NB4 (cell line): ENCODE measurements around the gene TIGAR.

Experiments used
- DNase-seq: peaks from one replicate; pipeline ENCODE4 v3.0.0; 2010; ENCODE audit warnings: low read depth
- H3K4me3 ChIP-seq: one replicate; pipeline ENCODE4 v1.5.1; 2011; ENCODE audit warnings: mild to moderate bottlenecking, low read depth, low read length, moderate library complexity
- MYC ChIP-seq: IDR thresholded peaks from 2 replicates; pipeline ENCODE4 v1.6.1; 2011; ENCODE audit warnings: low read depth, low read length
- POLR2A ChIP-seq: IDR thresholded peaks from 2 replicates; pipeline ENCODE4 v1.6.1; 2011; ENCODE audit warnings: mild to moderate bottlenecking; ENCODE audit not compliant: insufficient read length; ENCODE audit errors: extremely low read depth
- TF ChIP-seq, protein P1 (sequence below): IDR thresholded peaks from one replicate; pipeline ENCODE4 v1.5.1; 2012; ENCODE audit warnings: low read depth, low read length
- TF ChIP-seq, protein P2 (sequence below): IDR thresholded peaks from 2 replicates; pipeline ENCODE4 v1.6.1; 2011; ENCODE audit warnings: low read depth, low read length

Gene TIGAR

GRCh38 chr12:4274396-4275015 lies 46.5 kb upstream of the TIGAR start:
- no peak for TF ChIP-seq POLR2A
- TF ChIP-seq, protein P1, sequence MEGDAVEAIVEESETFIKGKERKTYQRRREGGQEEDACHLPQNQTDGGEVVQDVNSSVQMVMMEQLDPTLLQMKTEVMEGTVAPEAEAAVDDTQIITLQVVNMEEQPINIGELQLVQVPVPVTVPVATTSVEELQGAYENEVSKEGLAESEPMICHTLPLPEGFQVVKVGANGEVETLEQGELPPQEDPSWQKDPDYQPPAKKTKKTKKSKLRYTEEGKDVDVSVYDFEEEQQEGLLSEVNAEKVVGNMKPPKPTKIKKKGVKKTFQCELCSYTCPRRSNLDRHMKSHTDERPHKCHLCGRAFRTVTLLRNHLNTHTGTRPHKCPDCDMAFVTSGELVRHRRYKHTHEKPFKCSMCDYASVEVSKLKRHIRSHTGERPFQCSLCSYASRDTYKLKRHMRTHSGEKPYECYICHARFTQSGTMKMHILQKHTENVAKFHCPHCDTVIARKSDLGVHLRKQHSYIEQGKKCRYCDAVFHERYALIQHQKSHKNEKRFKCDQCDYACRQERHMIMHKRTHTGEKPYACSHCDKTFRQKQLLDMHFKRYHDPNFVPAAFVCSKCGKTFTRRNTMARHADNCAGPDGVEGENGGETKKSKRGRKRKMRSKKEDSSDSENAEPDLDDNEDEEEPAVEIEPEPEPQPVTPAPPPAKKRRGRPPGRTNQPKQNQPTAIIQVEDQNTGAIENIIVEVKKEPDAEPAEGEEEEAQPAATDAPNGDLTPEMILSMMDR: no peak
- no peak; the same call in none of the 2 replicates for TF ChIP-seq MYC
- TF ChIP-seq, protein P2, sequence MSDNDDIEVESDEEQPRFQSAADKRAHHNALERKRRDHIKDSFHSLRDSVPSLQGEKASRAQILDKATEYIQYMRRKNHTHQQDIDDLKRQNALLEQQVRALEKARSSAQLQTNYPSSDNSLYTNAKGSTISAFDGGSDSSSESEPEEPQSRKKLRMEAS: no peak
- DNase-seq: peak; percentile 50
- H3K4me3 ChIP-seq: peak overlapping the region; percentile 93

DNA sequence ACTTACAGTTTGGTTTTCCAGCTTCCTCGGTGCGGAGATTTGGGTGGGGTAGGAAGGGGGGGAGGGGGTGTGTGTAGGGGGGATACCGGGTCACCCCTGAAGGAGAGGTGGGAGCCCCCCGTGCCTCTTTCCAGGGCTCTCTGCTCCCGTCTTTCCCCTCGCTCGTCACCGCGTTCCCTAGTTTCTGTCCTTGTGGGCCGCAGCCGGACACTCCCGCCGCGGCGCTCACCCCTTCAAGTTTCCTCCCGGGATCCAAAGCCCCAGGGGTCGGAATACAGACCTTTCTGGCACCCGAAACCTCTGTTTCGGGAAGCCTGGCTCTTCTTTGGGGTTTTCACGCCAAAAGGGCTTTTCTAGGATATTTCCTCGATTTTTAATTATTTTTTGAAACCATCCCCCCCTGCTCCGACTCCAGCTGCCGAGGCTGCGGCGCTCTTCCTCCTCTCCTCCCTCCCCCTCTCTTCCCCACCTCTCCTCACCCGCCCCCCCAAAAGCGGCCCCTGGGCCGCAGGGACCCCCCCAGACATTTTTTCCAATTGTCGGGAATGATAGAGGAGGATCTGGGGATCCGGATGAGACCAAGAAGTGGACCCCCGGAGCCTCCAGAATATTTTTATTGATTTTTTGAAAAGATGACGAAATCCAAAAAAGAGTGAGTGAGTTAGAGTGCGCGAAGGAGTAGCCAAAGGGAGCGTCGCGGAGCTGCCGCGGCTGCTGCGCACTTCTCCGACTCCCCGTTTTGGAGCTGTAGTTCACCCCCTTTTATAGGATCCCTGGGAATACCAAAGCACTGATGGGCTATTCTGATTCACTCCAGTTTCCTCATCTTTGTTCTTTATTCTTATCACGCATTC lies 45.8 kb upstream of the TIGAR start:
- TF ChIP-seq MYC (no peak), POLR2A (no peak)
- TF ChIP-seq, protein P1: no peak
- TF ChIP-seq, protein P2: no peak
- DNase-seq: peak; percentile 38
- peak overlapping the region; percentile 93 for H3K4me3 ChIP-seq

DNA sequence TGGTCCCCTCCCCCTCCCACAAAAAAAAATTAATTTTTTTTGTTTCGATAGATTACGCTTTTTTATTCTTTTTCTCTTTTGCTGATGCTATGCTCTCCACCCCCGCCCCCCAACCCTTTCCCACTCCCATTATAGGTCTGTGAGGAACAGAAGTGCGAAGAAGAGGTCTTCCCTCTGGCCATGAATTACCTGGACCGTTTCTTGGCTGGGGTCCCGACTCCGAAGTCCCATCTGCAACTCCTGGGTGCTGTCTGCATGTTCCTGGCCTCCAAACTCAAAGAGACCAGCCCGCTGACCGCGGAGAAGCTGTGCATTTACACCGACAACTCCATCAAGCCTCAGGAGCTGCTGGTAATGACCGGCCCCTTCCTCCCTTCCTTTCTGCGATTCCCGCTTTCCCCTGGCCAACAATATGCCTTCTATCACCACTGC lies 45.1 kb upstream of the TIGAR start:
- TF ChIP-seq MYC (no peak), POLR2A (no peak)
- TF ChIP-seq, protein P2: no peak
- TF ChIP-seq, protein P1: no peak
- DNase-seq: no peak
- peak overlapping the region; percentile 93 for H3K4me3 ChIP-seq

DNA sequence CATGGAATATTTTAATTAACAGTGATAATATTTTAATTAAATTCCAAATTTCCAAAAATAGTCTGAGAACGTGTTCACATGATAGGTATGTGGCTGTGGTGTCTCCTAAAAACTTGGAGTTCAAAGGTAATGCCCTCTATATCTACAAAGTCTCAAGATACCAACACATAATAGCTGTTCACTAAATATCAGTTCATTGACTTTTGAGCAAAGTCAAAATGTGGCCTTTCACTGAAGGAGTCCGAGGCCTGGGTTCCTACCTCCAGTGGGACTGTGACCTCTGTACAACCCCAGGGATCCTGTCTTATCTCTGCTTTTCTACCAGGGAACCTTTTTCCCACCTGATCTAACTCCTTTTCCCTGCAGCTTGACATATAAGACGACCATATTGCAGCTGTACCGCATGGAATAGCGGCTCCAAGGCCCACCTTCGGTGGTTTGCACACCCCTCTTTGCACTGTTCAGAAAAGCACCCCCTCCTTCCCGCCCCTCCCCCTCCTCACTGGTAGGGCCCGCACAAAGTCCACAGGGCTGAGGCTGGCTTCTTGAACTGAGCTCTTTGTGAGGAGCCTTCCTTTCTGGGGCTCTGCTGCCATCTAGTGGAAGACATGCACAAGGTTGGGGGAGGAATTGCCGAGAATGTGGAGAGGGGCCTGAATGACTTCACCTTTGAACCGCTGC lies 44.3 kb upstream of the TIGAR start:
- DNase-seq: peak; percentile 91
- TF ChIP-seq, protein P1: peak; percentile 71
- TF ChIP-seq, protein P2: no peak
- TF ChIP-seq POLR2A: peak; percentile 22
- peak overlapping the region; percentile 93 for H3K4me3 ChIP-seq

GRCh38 chr12:4277205-4277543 lies 43.8 kb upstream of the TIGAR start:
- no peak for DNase-seq
- peak overlapping the region; percentile 44 for H3K4me3 ChIP-seq
- TF ChIP-seq MYC (no peak), POLR2A (peak; percentile 1)

- TF ChIP-seq, protein P2: no peak
- TF ChIP-seq MYC (no peak), POLR2A (no peak)
- TF ChIP-seq, protein P1: no peak
- H3K4me3 ChIP-seq: peak overlapping the region; percentile 44
- no peak for DNase-seq
These were observed 43.2 kb upstream of the TIGAR start for GRCh38 chr12:4277857-4278256.
